ENCODE results near the gene ALDH8A1.

GRCh38 chr6:134956676-134957075, 6.8 kb upstream of the ALDH8A1 start:
- TF ChIP-seq CTCF (conservative IDR thresholded peaks at IDR 0.05; ENCODE audit: low read length) = no peak
- no peak for TF ChIP-seq EZH2phosphoT487 (IDR thresholded peaks at IDR 0.05; ENCODE audit: borderline replicate concordance)

Data from Loucy (cell line).